Measurements from ENCODE around the gene SKAP1. TPM values are rescaled to one million over a fixed set of nuclear protein-coding genes. Genes with fewer than 3 reads are reported as not detected.
"Not testable (repeated sequence)": the region's sequence is repeated elsewhere in the genome, so short reads cannot be mapped to it uniquely, and the experiment has no call there.

The SKAP1 gene
- total RNA-seq, 1 experiment from 2014 or later: not detected

DNA sequence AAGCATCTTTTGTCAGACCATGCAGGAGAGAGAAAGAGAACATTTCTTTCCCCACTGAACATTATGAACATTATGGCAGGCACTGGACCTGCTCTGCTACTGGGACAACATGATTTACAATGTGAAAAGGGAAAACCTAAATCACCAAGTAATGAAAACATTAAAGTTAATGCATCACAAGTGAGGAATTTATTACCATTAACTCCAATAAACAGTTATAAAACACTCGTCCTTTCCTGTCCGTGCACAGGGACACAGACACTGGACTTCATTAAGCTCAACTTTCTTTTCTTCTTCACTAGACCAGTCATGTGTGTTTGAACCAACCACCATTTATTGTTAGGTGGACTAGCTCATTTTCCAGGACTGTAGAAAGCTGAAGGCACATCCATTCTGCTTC is 227.1 kb downstream of the SKAP1 start:
- DNase-seq (ENCODE audit: low spot score): no peak
- in situ Hi-C loops (cut with HindIII; ENCODE audit: low sequenced_read_pairs): no loop called here

DNA sequence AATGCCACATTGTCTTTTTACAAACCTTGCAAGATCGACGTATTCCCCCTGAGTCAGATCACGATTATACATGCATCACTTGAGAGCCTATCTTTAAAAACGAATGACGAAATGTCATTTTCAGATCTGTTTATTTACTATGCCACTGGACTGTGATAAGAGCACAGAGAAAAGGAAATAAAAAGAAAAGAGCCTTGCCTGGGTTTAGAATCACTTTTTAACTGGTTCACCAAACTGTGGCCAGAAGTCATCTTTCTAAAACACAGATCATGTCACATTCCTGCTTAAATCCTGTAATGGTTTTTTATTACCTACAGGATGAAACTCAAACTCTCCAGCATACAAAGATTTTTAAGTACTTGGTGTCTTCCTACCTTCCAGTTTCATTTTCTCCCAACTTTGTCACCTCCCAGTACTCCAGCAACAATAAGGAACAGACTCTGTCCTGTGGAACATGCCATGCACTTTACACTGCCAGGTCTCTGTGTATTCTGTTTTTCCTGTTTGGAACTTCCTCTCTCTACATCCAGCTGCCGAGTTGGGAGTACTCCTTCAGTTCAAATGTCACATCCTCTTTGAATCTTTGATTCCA is 231.0 kb downstream of the SKAP1 start:
- in situ Hi-C loops (cut with HindIII; ENCODE audit: low sequenced_read_pairs): no loop called here
- DNase-seq (ENCODE audit: low spot score): no peak

DNA sequence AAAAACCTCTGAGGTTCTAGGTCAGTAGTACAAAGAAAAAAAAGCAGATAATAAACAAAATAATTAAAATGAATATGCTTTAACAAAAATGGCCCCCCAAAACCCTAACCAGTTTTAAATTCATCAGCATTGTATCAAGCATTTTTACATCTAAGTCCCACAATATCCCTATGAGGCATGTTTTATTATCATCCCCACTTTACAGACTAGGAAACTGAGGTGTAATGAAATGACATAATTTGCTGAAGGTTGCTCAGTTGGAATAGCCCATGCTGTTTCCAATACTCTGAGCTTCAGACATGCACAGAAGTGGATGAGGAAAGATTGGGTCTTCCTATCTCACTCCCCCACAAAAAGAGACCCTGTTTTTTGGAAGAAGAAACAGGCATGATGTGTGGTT is 234.1 kb downstream of the SKAP1 start:
- no peak for DNase-seq (ENCODE audit: low spot score)
- in situ Hi-C loops (cut with HindIII; ENCODE audit: low sequenced_read_pairs): no loop called here

DNA sequence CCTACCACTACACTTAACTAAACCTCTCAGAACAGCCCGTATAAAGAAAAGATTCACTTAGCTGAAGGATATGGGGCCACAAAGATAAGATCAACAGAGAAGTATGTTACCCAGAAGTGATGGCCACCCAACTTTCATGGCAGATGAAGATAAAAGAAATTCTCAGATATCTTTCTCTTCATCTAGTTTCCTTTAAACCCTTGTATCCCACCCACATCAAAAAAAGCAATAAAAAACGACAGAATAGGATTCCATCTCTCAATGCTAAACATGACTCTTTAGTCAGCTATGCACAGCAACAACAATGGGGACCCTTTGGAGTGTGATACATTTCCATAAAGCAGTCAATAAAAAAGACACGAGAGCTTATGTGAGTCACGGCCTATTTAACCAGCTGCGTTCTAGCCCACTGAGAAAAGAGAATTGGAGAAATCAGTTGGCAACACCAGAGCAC is 235.9 kb downstream of the SKAP1 start:
- in situ Hi-C loops (cut with HindIII; ENCODE audit: low sequenced_read_pairs): no loop called here
- DNase-seq (ENCODE audit: low spot score): no peak

DNA sequence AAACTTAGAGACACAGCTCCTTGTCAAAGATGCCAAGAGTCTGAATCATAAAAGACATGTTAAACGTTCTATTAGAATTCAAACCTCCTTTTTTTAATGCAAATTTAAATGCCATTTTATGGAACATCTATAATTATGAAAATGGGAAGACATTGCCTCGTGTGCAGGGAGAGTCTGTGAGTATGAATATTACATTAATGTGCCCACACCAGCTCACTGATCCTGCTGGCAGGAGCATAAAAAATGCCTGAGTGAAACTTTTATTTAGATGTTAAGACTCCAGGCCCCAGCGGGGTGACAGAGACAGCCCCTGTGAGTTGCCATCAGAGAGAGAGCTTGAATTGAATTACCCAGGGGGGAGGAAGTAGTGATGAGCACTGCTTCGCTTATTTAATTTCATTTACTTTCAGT is 237.7 kb downstream of the SKAP1 start:
- in situ Hi-C loops (cut with HindIII; ENCODE audit: low sequenced_read_pairs): no loop called here

DNA sequence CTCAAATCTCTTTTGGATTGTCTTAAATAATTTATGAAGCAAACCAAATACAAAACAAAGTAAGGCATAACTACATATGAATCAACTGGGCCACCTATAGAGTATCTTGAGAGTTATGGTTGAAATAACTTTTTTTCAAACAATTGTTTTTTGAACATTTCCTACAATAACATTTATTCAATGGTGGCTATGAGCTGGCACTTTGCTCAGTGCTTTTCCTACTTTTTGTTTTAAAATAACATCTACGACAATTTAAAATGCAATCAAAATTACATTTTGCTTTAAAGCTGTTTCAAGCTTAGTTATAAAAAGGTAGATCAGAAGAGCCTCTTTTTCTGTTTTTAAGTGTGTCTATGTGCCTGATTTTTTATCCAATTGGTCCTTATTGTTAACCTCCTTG is 238.7 kb downstream of the SKAP1 start:
- in situ Hi-C loops (cut with HindIII; ENCODE audit: low sequenced_read_pairs): no loop called here
- DNase-seq (ENCODE audit: low spot score): no peak

More for the DNA sequence above, 237.7 kb downstream of the SKAP1 start:
- DNase-seq (ENCODE audit: low spot score): no peak

DNA sequence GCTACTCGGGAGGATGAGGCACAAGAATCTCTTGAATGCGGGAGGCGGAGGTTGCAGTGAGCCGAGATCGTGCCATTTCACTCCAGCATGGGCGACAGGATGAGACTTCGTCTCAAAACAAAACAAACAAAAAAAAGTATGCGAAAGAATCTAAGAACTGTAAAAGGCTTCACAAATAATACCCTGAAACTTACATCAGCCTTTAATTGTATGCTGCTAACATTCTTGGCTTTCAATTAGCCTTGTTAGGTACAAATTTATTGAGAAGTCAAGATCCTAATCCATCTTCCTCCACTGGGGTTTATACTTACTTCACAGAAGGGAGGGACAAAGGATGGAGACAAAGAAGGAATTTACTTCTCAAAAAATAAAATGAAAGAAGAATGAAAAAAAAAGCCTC is 239.1 kb downstream of the SKAP1 start:
- in situ Hi-C loops (cut with HindIII; ENCODE audit: low sequenced_read_pairs): no loop called here
- DNase-seq (ENCODE audit: low spot score): no peak

DNA sequence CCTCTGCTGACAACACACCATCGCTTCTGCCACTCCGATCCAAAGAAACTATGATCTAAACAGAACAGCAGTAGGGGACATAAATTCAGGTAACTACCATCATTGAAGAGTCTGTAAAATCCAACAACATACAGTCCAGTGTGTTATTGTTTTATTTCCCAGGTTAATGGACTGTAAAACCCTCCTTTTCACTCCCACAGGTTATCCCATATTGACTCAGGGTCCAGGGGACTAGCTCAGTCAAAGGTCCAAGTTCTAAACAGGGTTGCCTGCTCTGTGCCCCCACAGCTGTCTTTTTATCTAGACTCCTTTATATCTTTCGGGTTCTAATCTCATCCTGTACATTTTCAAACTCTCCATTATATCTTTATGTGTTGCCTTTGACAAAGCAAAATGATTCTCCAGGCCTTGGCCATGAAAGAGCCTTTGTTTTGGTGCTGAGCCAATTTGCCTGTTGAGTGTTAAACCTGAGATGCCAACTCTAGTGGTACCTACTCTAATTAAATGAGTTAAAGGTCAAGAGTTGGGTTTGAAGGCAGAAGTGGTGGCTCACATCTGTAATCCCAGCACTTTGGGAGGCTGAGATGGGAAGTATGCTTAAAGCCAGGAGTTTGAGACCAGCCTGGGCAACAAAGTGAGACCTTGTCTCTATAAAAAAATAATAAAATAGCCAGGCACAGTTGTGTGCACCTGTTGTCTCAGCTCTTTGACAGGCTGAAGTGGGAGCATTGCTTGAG is 242.0 kb downstream of the SKAP1 start:
- no peak for DNase-seq (ENCODE audit: low spot score)
- in situ Hi-C loops (cut with HindIII; ENCODE audit: low sequenced_read_pairs): no loop called here

DNA sequence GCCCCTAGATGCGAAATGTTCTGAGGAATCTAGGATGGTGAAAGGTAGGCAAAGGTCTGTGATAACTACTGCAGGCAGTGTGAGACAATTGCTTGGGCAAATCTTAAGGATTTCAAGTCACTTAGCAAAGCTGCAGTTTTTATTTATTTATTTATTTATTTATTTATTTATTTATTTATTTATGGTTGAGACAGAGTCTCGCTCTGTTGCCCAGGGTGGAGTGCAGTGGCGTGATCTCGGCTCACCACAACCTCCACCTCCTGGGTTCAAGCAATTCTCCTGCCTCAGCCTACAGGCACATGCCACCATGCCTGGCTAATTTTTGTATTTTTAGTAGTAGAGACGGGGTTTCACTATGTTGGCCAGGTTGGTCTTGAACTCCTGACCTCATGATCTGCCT is 243.7 kb downstream of the SKAP1 start:
- in situ Hi-C loops (cut with HindIII; ENCODE audit: low sequenced_read_pairs): not testable (repeated sequence)

DNA sequence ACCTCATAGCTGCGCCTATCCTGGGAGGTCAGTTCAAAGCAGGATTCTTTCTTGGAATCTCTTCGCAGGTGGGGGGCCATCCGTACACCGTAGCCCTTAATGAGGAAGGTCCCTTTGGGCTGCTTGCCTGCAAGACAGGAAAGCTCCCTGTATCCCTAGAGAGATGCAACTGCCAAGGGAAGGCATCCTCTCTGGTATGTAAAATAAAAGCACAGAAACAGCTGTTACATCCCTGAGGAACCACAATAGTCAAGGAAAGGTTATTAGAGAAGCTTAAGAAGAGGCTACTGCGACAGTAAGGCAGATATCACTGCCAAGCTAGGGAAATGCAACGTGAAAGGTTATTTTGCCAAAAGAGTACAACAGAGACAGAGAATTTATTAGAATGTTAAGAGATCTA is 245.3 kb downstream of the SKAP1 start:
- DNase-seq (ENCODE audit: low spot score): no peak
- in situ Hi-C loops (cut with HindIII; ENCODE audit: low sequenced_read_pairs): no loop called here

More for the DNA sequence above, 243.7 kb downstream of the SKAP1 start:
- not testable (repeated sequence) for DNase-seq (ENCODE audit: low spot score)

DNA sequence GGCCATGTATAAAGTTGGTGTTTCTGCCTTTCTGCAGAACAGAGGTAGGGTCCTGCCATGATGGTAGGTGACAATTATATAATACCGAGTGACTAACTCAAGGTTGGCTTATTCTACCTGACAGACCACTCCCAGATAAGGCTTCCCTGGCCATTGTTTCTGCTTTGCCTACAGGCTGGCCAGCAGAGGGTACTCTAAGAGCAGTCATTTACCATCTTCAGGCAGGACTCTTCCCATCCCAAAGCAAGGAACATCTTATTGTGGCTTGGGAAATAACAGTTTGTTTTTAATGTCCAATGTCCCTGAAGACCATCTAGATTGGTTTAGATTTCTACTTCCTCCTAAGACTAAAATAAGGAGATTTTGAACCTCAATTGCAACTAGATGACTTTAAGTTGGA is 248.4 kb downstream of the SKAP1 start:
- in situ Hi-C loops (cut with HindIII; ENCODE audit: low sequenced_read_pairs): no loop called here
- DNase-seq (ENCODE audit: low spot score): peak; percentile 5

DNA sequence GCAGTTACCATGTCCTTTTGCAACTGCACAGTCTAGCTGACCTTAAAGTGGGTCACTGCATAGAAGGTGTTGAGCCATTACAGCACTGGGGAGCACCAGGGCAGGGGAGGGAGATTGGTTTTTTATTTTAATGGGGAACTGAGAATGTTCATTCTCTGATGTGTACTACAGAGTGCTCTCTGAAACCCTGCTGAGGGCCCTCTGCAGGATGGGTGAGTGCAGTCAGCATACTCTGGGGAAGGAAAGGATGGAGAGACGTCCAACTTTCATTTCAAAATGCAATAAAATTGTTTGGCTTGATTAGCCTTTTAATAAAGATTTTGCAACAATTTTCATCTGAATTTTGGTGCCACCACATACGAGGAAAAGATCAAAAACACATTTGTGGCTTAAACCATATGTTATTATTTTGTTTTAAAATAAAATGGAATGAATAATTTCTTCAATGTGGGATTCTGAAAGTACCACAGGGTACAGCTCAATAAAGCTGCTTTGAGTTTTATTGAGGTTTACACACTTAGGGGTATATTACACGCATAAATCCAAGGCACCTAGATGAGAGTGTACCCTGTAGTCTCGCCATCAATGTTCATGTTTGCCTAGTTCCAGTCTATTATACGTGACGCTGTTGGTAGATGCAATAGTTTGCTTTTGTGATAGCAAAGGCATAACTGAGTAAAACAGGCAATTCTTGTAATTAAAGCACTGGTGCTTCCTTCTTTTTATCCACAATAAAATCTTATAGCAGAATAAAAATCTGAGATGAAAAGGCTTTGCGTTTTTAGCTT is 249.0 kb downstream of the SKAP1 start:
- in situ Hi-C loops (cut with HindIII; ENCODE audit: low sequenced_read_pairs): no loop called here
- no peak for DNase-seq (ENCODE audit: low spot score)

DNA sequence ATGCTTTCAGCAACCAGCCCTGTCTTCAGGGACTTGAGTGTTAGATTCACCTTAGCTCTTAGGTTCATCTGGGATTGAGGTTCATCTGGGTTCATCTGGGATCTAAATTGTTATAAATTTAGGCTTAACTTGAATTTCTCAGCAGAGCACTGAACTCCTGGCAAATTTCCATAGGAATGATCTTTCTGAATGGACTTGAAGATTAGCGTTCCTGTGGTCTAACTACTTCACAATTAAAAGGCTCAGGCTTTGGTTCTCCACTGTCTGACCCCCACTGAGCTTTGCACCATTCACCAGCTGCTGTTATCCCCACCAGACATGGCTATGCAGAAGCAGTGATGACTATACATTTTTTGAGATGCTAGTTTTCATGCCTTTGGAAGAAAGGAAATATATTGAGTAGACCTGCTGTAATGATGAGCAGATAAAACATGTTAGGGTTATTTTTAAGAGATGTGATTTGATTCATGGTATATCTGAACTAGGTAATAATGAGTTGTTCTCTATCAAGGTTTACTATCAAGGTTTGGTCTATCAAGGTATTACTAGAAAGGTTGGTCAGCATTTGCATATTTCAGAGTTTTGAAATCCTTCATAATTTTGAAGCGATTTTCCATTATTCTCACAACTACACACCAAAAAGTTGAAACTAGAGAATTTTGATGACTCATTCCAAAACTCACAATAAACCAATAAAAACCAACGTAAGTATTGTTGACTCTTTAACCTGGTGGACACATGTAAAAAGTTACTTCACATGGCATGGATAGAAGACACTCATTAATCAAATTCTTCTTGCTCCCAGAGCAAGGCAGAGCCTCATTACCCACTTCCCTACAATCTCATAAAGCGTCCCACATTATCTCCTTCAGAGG is 250.7 kb downstream of the SKAP1 start:
- no peak for DNase-seq (ENCODE audit: low spot score)
- in situ Hi-C loops (cut with HindIII; ENCODE audit: low sequenced_read_pairs): no loop called here

DNA sequence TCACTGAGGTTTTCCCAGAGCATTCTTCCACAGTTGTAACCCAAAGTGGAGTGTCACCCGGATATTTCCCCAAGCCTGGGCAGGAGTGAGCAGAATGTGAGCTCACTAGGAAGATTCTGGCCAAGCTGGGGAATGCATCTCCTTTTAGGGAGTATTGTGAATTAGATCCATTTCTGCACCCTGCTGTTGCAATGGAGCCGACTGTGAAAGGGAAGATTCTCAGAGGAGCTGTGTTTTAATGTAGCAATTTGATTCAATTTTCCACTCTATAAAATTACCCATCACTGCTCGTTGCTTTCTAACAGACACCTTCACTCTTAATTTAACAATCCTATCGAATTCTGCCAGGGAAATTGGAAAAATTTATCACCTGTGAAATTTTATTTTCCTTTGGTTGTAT is 251.7 kb downstream of the SKAP1 start:
- in situ Hi-C loops (cut with HindIII; ENCODE audit: low sequenced_read_pairs): no loop called here

DNA sequence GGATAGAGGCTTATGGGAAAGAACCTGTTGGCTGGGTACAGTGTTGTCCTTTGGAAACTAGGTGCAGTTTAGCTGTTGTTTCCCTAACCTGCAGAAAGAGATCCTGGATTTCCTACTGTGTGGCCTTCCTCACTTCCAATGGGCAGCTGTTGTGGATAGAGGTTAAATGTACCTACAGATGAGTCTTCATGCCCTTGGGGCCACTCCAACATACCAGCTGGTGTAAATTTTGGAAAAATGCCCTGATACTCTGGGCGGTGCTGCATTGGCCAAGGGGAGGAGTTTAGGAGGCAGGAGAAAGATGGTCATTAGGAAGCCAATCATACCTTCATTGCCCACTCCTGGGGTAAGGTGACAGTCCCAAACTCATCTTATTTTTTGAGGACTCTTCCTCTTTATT is 252.2 kb downstream of the SKAP1 start:
- in situ Hi-C loops (cut with HindIII; ENCODE audit: low sequenced_read_pairs): no loop called here
- DNase-seq (ENCODE audit: low spot score): no peak

More for the DNA sequence above, 251.7 kb downstream of the SKAP1 start:
- DNase-seq (ENCODE audit: low spot score): no peak

DNA sequence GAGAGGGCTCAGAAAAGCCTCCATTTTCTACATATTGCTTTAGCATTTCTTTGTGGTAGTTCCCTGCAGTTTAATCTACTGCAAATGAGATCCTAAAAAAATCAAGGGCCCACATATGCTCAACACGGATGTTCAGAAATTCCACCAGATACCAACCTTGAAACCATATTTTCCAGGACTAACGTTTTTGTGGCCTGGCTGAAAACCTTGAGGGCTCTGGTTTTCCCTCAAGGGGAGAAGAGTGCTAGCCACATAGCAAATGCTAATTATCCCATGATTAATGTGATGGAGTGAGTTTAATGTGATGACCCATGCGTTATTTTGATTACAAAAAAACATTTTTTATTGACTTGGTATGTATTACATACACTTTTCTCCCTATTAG is 253.6 kb downstream of the SKAP1 start:
- in situ Hi-C loops (cut with HindIII; ENCODE audit: low sequenced_read_pairs): no loop called here
- DNase-seq (ENCODE audit: low spot score): no peak

DNA sequence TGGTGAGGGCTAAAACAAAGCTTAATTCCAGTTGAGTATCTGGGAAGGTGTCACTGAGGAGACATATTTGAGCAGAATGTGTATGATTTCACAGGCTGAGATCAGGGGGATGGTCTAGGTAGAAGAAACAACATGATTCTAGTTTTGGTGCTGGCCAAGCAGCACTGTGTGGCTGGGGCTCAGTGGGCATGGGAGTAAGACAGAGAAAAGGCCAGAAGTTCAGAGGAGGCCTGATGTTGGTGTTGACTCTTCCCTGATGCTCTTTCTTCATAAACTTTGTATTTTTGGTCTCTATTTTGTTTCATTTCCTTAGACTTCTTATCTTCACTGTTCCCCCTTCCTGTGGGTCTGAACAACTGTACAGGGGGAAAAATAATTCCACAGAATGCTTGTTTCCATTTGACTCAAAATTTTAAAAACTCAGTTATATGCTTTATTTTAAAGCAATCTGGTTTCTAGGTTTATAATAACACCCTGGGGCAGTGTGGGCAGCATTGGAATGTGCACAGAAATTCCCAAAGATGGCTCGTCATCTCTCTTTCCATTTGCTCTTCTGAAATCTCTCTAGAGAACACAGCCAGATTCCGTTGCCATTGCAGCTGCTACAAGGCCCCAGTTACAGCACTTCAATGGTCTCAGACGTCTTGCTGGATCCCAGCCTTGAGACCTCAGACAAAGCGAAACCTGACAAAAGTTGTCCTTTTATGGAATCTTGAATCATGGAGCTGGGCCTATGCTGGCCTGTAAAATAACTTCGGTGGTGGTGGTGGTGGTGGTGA is 254.1 kb downstream of the SKAP1 start:
- in situ Hi-C loops (cut with HindIII; ENCODE audit: low sequenced_read_pairs): no loop called here

DNA sequence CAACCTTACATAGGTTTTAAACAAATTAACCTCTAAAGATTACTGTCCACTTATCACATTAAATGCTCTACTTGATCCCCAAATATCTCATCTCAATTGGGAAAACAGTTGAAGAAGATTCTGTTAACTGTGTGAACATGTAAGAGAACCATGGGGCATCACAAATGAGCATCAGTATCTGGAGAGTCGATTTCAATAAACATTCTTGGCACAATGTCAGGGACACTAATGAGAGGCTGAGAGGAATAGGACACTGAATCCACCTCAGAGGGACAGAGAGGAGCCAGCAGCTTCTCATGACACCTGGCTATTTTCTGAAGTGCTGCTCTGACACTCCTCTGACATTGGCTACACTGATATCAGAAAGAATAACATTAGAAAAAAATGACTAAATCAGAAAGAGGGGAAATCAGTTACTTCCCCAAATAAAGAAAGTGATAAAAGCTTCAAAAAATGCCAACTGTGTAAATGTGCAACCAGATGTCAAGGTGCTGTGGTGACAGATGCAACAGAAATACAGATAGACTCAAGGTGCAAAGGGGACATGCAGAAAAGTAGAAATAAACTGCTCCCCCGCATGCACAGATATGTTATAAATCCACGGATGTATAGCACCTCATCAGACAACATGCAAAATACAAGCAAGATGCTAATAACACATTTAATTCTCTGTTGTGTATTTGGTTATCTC is 255.0 kb downstream of the SKAP1 start:
- in situ Hi-C loops (cut with HindIII; ENCODE audit: low sequenced_read_pairs): no loop called here
- DNase-seq (ENCODE audit: low spot score): peak; percentile 2

More for the DNA sequence above, 254.1 kb downstream of the SKAP1 start:
- no peak for DNase-seq (ENCODE audit: low spot score)
